Measurements from ENCODE around the gene GSTM4. TPM values are rescaled to one million over a fixed set of nuclear protein-coding genes. Genes with fewer than 3 reads are reported as not detected.

The GSTM4 gene
- total and polyA plus RNA-seq, 2 experiments from 2014 or later, result 12.8 to 12.9 TPM

DNA sequence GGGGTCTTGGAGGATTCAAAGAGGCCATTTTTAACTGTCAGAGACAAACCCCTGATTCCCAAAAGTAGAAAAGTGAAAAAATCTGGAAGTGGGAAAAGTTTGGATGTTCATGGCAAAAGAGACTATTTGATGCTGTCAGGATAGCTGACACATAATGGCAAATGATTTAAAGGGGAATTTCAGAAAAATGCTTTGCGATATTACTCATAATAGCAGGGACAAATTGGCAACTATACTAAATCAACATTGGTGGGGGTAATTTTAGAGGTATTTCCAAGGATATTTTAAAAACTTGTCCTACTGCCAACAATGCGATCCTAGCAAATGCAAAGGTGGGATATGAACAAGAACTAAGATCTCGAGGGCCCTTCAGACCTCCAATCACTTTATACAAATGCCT lies 5.3 kb upstream of the GSTM4 start:
- Histone ChIP-seq H3F3A (replicated peaks; ENCODE audit: low read depth) (peaks cover 6% of the 10 kb centered on the region), H3K4me1 (ENCODE audit: insufficient read depth) (peaks cover 10% of the 10 kb centered on the region; the same call in 1 of the 2 replicates), H3K79me2 (replicated peaks; ENCODE audit: insufficient read depth) (no peaks in the 10 kb centered on the region), H3K4me3 (no peak overlapping the region), H4K20me1 (replicated peaks; ENCODE audit: insufficient read depth) (no peaks in the 10 kb centered on the region; the same call in 1 of the 2 replicates), H2AFZ (no peak overlapping the region), H3K27me3 (ENCODE audit: insufficient read depth) (peaks cover 18% of the 10 kb centered on the region), H3K4me2 (no peak overlapping the region), H3K27ac (ENCODE audit: low read depth) (no peak overlapping the region), H3K36me3 (ENCODE audit: insufficient read depth) (no peaks in the 10 kb centered on the region), H3K9me2 (ENCODE audit: insufficient read depth) (no peaks in the 10 kb centered on the region)
- TF ChIP-seq ZNF331 (CRISPR knock-in tag; IDR thresholded peaks at IDR 0.05; ENCODE audit: low read depth), result no peak
- TF ChIP-seq POLR2AphosphoS5 (IDR thresholded peaks at IDR 0.05; ENCODE audit: low read depth), result no peak
- TF ChIP-seq EZH2 (IDR thresholded peaks at IDR 0.05; ENCODE audit: low read depth, unreplicated experiment), result no peak
- TF ChIP-seq EZH2phosphoT487 (IDR thresholded peaks at IDR 0.05; ENCODE audit: unreplicated experiment), result no peak
- TF ChIP-seq, protein P1, sequence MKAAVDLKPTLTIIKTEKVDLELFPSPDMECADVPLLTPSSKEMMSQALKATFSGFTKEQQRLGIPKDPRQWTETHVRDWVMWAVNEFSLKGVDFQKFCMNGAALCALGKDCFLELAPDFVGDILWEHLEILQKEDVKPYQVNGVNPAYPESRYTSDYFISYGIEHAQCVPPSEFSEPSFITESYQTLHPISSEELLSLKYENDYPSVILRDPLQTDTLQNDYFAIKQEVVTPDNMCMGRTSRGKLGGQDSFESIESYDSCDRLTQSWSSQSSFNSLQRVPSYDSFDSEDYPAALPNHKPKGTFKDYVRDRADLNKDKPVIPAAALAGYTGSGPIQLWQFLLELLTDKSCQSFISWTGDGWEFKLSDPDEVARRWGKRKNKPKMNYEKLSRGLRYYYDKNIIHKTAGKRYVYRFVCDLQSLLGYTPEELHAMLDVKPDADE (IDR thresholded peaks at IDR 0.05), result no peak
- TF ChIP-seq ZNF114 (CRISPR knock-in tag; IDR thresholded peaks at IDR 0.05), result no peak
- Mint-ChIP-seq H3K4me1 (peaks cover 9% of the 10 kb centered on the region), H3K4me3 (no peak overlapping the region), H3K27me3 (ENCODE audit: insufficient read depth, low read depth, poor library complexity) (peaks cover 2% of the 10 kb centered on the region), H3K36me3 (ENCODE audit: low read depth) (no peaks in the 10 kb centered on the region), H3K9me3 (no peaks in the 10 kb centered on the region), H3K27ac (no peak overlapping the region)
- no peak for DNase-seq (ENCODE audit: low spot score)
- no peak for ATAC-seq

DNA sequence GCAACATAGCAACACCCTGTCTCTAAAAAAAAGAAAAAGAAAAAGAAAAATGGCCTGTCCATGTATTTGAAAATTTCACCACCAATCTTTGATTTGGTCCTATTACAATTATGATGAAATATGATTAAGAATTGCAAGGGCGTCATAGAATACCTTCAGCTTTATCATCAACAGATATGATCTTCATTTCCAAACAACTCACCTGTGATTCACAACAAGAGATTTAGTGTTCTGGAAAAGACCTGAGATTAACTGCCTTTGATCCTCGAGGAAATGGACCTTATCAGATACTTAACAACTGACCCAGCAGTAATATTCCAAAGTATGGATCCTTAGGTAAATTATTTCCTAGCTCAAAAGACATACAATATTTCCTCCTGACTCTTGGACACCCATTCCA lies 3.5 kb upstream of the GSTM4 start:
- Histone ChIP-seq H3K36me3 (ENCODE audit: insufficient read depth) (no peaks in the 10 kb centered on the region), H3K4me3 (no peak overlapping the region), H3K9me2 (ENCODE audit: insufficient read depth) (no peaks in the 10 kb centered on the region), H2AFZ (no peak overlapping the region), H3K27me3 (ENCODE audit: insufficient read depth) (peaks cover 18% of the 10 kb centered on the region), H3K4me2 (no peak overlapping the region), H3K4me1 (ENCODE audit: insufficient read depth) (peaks cover 10% of the 10 kb centered on the region; the same call in 1 of the 2 replicates), H3F3A (replicated peaks; ENCODE audit: low read depth) (peaks cover 6% of the 10 kb centered on the region), H3K27ac (ENCODE audit: low read depth) (no peak overlapping the region), H3K79me2 (replicated peaks; ENCODE audit: insufficient read depth) (no peaks in the 10 kb centered on the region), H4K20me1 (replicated peaks; ENCODE audit: insufficient read depth) (no peaks in the 10 kb centered on the region; the same call in 1 of the 2 replicates)
- Mint-ChIP-seq H3K27me3 (ENCODE audit: insufficient read depth, low read depth, poor library complexity) (peaks cover 5% of the 10 kb centered on the region), H3K27ac (no peak overlapping the region), H3K4me1 (peaks cover 11% of the 10 kb centered on the region), H3K4me3 (no peak overlapping the region), H3K36me3 (ENCODE audit: low read depth) (no peaks in the 10 kb centered on the region), H3K9me3 (no peaks in the 10 kb centered on the region)
- DNase-seq (ENCODE audit: low spot score) (no peak), ATAC-seq (no peak)
- TF ChIP-seq EZH2 (IDR thresholded peaks at IDR 0.05; ENCODE audit: low read depth, unreplicated experiment) (no peak), NANOG (IDR thresholded peaks at IDR 0.05; ENCODE audit: borderline replicate concordance) (no peak), EZH2phosphoT487 (IDR thresholded peaks at IDR 0.05; ENCODE audit: unreplicated experiment) (no peak), ZNF462 (CRISPR knock-in tag; IDR thresholded peaks at IDR 0.05) (no peak)
- TF ChIP-seq, protein P1 (IDR thresholded peaks at IDR 0.05), result no peak
- TF ChIP-seq, protein P2, sequence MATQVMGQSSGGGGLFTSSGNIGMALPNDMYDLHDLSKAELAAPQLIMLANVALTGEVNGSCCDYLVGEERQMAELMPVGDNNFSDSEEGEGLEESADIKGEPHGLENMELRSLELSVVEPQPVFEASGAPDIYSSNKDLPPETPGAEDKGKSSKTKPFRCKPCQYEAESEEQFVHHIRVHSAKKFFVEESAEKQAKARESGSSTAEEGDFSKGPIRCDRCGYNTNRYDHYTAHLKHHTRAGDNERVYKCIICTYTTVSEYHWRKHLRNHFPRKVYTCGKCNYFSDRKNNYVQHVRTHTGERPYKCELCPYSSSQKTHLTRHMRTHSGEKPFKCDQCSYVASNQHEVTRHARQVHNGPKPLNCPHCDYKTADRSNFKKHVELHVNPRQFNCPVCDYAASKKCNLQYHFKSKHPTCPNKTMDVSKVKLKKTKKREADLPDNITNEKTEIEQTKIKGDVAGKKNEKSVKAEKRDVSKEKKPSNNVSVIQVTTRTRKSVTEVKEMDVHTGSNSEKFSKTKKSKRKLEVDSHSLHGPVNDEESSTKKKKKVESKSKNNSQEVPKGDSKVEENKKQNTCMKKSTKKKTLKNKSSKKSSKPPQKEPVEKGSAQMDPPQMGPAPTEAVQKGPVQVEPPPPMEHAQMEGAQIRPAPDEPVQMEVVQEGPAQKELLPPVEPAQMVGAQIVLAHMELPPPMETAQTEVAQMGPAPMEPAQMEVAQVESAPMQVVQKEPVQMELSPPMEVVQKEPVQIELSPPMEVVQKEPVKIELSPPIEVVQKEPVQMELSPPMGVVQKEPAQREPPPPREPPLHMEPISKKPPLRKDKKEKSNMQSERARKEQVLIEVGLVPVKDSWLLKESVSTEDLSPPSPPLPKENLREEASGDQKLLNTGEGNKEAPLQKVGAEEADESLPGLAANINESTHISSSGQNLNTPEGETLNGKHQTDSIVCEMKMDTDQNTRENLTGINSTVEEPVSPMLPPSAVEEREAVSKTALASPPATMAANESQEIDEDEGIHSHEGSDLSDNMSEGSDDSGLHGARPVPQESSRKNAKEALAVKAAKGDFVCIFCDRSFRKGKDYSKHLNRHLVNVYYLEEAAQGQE (IDR thresholded peaks at IDR 0.05; ENCODE audit: unreplicated experiment), result no peak
